ENCODE measurements around the gene ARMH3. TPM values are rescaled to one million over a fixed set of nuclear protein-coding genes. Genes with fewer than 3 reads are reported as not detected.

ARMH3 gene
- total and polyA plus RNA-seq, 10 of the 15 experiments (the other 5 are each of a cell fraction or from before 2014, with no cell fraction given), result 13.0 to 33.0 (median 16.4) TPM

DNA sequence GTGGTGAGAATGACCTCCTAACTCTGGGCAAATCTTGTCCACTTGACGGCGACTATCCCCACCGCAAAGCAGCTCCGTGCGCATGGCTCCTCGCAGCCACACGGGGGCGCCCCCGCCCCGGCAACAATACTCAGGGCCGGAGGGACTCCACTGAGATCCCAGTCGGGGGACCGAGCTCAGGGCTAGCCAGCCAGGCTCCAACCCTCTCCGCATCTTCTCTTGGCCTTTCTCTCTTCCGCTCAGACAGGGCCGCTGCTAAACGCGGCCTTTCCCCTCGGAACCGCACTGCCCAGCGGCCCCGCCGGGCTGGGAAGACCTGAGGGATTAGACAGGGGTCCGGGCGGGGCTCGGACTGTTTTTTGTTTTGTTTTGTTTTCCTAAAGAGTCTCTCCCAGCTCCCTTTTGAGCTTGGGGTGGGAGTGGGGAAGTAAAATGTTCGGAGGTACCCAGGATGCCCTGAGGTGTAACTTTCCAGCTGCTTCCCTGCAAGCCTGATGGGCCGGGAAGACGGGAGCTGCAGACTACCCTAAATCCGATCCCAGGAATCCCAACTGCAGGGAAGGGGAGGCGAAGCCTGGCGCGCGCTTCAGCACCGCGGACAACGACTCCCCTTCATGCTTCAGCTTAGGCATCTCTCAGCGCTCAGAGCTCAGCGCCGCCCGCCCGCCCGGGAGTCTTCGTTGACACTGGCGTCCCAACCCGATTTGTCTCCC, 215.1 kb downstream of the ARMH3 start (continued):
- TF ChIP-seq, protein P1, sequence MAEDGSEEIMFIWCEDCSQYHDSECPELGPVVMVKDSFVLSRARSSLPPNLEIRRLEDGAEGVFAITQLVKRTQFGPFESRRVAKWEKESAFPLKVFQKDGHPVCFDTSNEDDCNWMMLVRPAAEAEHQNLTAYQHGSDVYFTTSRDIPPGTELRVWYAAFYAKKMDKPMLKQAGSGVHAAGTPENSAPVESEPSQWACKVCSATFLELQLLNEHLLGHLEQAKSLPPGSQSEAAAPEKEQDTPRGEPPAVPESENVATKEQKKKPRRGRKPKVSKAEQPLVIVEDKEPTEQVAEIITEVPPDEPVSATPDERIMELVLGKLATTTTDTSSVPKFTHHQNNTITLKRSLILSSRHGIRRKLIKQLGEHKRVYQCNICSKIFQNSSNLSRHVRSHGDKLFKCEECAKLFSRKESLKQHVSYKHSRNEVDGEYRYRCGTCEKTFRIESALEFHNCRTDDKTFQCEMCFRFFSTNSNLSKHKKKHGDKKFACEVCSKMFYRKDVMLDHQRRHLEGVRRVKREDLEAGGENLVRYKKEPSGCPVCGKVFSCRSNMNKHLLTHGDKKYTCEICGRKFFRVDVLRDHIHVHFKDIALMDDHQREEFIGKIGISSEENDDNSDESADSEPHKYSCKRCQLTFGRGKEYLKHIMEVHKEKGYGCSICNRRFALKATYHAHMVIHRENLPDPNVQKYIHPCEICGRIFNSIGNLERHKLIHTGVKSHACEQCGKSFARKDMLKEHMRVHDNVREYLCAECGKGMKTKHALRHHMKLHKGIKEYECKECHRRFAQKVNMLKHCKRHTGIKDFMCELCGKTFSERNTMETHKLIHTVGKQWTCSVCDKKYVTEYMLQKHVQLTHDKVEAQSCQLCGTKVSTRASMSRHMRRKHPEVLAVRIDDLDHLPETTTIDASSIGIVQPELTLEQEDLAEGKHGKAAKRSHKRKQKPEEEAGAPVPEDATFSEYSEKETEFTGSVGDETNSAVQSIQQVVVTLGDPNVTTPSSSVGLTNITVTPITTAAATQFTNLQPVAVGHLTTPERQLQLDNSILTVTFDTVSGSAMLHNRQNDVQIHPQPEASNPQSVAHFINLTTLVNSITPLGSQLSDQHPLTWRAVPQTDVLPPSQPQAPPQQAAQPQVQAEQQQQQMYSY (CRISPR knock-in tag; IDR thresholded peaks at IDR 0.05), result no peak
- TF ChIP-seq ATF7 (IDR thresholded peaks at IDR 0.05; ENCODE audit: low read depth), result no peak
- no peak for TF ChIP-seq SRF (IDR thresholded peaks at IDR 0.05; ENCODE audit: low read depth in 2 of 2, low read length in 2 of 2)
- TF ChIP-seq NR2C1 (IDR thresholded peaks at IDR 0.05), result no peak
- no peak for TF ChIP-seq CHD2 (IDR thresholded peaks at IDR 0.05; ENCODE audit: borderline replicate concordance, low read depth, low read length)
- TF ChIP-seq POLR2AphosphoS5 (IDR thresholded peaks at IDR 0.05; ENCODE audit: low read length), result no peak
- TF ChIP-seq GATAD2B (conservative IDR thresholded peaks at IDR 0.05; ENCODE audit: low read depth), result no peak
- TF ChIP-seq, protein P2, sequence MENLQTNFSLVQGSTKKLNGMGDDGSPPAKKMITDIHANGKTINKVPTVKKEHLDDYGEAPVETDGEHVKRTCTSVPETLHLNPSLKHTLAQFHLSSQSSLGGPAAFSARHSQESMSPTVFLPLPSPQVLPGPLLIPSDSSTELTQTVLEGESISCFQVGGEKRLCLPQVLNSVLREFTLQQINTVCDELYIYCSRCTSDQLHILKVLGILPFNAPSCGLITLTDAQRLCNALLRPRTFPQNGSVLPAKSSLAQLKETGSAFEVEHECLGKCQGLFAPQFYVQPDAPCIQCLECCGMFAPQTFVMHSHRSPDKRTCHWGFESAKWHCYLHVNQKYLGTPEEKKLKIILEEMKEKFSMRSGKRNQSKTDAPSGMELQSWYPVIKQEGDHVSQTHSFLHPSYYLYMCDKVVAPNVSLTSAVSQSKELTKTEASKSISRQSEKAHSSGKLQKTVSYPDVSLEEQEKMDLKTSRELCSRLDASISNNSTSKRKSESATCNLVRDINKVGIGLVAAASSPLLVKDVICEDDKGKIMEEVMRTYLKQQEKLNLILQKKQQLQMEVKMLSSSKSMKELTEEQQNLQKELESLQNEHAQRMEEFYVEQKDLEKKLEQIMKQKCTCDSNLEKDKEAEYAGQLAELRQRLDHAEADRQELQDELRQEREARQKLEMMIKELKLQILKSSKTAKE (IDR thresholded peaks at IDR 0.05; ENCODE audit: low read depth, poor library complexity, severe bottlenecking), result no peak
- TF ChIP-seq, protein P3, sequence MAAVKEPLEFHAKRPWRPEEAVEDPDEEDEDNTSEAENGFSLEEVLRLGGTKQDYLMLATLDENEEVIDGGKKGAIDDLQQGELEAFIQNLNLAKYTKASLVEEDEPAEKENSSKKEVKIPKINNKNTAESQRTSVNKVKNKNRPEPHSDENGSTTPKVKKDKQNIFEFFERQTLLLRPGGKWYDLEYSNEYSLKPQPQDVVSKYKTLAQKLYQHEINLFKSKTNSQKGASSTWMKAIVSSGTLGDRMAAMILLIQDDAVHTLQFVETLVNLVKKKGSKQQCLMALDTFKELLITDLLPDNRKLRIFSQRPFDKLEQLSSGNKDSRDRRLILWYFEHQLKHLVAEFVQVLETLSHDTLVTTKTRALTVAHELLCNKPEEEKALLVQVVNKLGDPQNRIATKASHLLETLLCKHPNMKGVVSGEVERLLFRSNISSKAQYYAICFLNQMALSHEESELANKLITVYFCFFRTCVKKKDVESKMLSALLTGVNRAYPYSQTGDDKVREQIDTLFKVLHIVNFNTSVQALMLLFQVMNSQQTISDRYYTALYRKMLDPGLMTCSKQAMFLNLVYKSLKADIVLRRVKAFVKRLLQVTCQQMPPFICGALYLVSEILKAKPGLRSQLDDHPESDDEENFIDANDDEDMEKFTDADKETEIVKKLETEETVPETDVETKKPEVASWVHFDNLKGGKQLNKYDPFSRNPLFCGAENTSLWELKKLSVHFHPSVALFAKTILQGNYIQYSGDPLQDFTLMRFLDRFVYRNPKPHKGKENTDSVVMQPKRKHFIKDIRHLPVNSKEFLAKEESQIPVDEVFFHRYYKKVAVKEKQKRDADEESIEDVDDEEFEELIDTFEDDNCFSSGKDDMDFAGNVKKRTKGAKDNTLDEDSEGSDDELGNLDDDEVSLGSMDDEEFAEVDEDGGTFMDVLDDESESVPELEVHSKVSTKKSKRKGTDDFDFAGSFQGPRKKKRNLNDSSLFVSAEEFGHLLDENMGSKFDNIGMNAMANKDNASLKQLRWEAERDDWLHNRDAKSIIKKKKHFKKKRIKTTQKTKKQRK (IDR thresholded peaks at IDR 0.05; ENCODE audit: low read depth, low read length), result no peak
- TF ChIP-seq CBX5 (IDR thresholded peaks at IDR 0.05; ENCODE audit: low read depth), result no peak
- no peak for TF ChIP-seq SMAD5 (IDR thresholded peaks at IDR 0.05; ENCODE audit: low read depth)
- TF ChIP-seq, protein P4, sequence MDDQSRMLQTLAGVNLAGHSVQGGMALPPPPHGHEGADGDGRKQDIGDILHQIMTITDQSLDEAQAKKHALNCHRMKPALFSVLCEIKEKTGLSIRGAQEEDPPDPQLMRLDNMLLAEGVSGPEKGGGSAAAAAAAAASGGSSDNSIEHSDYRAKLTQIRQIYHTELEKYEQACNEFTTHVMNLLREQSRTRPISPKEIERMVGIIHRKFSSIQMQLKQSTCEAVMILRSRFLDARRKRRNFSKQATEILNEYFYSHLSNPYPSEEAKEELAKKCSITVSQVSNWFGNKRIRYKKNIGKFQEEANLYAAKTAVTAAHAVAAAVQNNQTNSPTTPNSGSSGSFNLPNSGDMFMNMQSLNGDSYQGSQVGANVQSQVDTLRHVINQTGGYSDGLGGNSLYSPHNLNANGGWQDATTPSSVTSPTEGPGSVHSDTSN (IDR thresholded peaks at IDR 0.05; ENCODE audit: insufficient replicate concordance, low read depth, low read length), result no peak
- TF ChIP-seq SMARCA5 (IDR thresholded peaks at IDR 0.05), result no peak; the same call in 1 of the 2 replicates
- TF ChIP-seq, protein P5, sequence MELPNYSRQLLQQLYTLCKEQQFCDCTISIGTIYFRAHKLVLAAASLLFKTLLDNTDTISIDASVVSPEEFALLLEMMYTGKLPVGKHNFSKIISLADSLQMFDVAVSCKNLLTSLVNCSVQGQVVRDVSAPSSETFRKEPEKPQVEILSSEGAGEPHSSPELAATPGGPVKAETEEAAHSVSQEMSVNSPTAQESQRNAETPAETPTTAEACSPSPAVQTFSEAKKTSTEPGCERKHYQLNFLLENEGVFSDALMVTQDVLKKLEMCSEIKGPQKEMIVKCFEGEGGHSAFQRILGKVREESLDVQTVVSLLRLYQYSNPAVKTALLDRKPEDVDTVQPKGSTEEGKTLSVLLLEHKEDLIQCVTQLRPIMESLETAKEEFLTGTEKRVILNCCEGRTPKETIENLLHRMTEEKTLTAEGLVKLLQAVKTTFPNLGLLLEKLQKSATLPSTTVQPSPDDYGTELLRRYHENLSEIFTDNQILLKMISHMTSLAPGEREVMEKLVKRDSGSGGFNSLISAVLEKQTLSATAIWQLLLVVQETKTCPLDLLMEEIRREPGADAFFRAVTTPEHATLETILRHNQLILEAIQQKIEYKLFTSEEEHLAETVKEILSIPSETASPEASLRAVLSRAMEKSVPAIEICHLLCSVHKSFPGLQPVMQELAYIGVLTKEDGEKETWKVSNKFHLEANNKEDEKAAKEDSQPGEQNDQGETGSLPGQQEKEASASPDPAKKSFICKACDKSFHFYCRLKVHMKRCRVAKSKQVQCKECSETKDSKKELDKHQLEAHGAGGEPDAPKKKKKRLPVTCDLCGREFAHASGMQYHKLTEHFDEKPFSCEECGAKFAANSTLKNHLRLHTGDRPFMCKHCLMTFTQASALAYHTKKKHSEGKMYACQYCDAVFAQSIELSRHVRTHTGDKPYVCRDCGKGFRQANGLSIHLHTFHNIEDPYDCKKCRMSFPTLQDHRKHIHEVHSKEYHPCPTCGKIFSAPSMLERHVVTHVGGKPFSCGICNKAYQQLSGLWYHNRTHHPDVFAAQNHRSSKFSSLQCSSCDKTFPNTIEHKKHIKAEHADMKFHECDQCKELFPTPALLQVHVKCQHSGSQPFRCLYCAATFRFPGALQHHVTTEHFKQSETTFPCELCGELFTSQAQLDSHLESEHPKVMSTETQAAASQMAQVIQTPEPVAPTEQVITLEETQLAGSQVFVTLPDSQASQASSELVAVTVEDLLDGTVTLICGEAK (IDR thresholded peaks at IDR 0.05; ENCODE audit: borderline replicate concordance), result no peak
